ENCODE data around the gene SPRYD3. TPM values are rescaled to one million over a fixed set of nuclear protein-coding genes. Genes with fewer than 3 reads are reported as not detected.

Gene SPRYD3
- total RNA-seq, 1 experiment from 2014 or later, result 18.5 TPM

DNA sequence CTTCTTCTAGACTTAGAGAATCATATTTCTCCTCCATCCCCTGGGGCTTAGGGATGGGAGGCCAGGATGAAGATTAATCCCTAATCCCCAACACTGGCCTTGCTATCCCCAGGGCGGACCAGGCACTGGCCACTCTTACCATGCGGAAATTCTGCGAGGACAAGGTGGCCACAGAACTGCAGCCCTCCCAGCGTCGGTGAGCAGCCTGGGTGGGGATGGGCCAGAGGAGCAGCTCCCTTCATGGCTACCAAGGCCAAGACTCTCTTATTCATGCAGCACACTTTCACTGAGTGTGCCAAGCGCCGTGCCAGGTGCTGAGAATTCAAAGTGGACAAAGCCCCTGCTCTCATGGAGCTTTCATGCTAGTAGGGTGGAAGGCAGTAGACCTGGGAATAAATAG, 22.3 kb downstream of the SPRYD3 start:
- no peak for TF ChIP-seq EZH2phosphoT487 (IDR thresholded peaks at IDR 0.05; ENCODE audit: borderline replicate concordance, low read length)
- Histone ChIP-seq H3K9me3 (ENCODE audit: low read length) (no peaks in the 10 kb centered on the region), H3F3A (ENCODE audit: low read length, unreplicated experiment) (no peaks in the 10 kb centered on the region), H2AFZ (ENCODE audit: low read length) (no peak overlapping the region), H4K20me1 (ENCODE audit: low read length) (no peaks in the 10 kb centered on the region), H3K9ac (ENCODE audit: low read length) (no peak overlapping the region), H3K27ac (ENCODE audit: low read length) (no peak overlapping the region), H3K4me2 (ENCODE audit: low read length) (no peak overlapping the region), H3K9me2 (replicated peaks; ENCODE audit: low read length) (no peaks in the 10 kb centered on the region), H3K36me3 (ENCODE audit: low read depth, low read length) (no peaks in the 10 kb centered on the region), H3K27me3 (ENCODE audit: low read length) (no peaks in the 10 kb centered on the region), H3K4me1 (ENCODE audit: insufficient read depth, low read length) (peaks cover 31% of the 10 kb centered on the region), H3K4me3 (ENCODE audit: low read length) (no peak overlapping the region), H3K79me2 (ENCODE audit: low read length) (peaks cover 13% of the 10 kb centered on the region)
- ATAC-seq (no peak), DNase-seq (no peak)
- POLR2A ChIA-PET (ENCODE audit: unreplicated experiment), result no interaction called here
- no TSS peak for BruUV-seq (replicated peaks)
- CTCF ChIA-PET, result interaction anchor here (1.0 kb wide), 1 partner anchor 21 kb away, joined by 4 read pairs; no protein-coding TSS in a partner anchor
- intact Hi-C loops (cut with micrococcal nuclease), result no loop called here

DNA sequence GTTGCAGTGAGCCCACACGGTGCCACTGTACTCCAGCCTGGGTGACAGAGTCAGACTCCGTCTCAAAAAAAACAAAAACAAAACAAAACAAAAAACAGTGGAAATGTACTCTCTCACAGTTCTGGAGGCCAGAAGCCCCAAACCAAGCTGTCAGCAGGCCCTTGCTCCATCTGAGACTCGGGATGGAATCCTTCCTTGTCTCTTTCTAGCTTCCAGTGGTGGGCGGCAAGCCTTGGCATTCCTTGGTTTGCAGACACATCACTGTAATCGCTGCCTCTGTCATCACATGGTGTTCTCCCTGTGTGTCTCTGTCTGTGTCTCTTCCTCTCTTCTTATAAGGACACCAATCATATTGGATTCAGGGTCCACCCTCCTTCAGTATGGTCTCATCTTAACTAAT, 22.9 kb downstream of the SPRYD3 start:
- Histone ChIP-seq H2AFZ (ENCODE audit: low read length) (no peak overlapping the region), H3K4me3 (ENCODE audit: low read length) (no peak overlapping the region), H3K4me1 (ENCODE audit: insufficient read depth, low read length) (peaks cover 31% of the 10 kb centered on the region), H3F3A (ENCODE audit: low read length, unreplicated experiment) (no peaks in the 10 kb centered on the region), H3K4me2 (ENCODE audit: low read length) (no peak overlapping the region), H3K9me2 (replicated peaks; ENCODE audit: low read length) (no peaks in the 10 kb centered on the region), H3K27ac (ENCODE audit: low read length) (no peak overlapping the region), H3K9ac (ENCODE audit: low read length) (no peak overlapping the region), H3K9me3 (ENCODE audit: low read length) (no peaks in the 10 kb centered on the region), H4K20me1 (ENCODE audit: low read length) (no peaks in the 10 kb centered on the region), H3K27me3 (ENCODE audit: low read length) (no peaks in the 10 kb centered on the region), H3K79me2 (ENCODE audit: low read length) (peaks cover 19% of the 10 kb centered on the region), H3K36me3 (ENCODE audit: low read depth, low read length) (no peaks in the 10 kb centered on the region)
- ChIA-PET CTCF (no interaction called here), POLR2A (ENCODE audit: unreplicated experiment) (no interaction called here)
- intact Hi-C loops (cut with micrococcal nuclease), result no loop called here
- ATAC-seq, result no peak
- BruUV-seq (replicated peaks), result no TSS peak
- no peak for DNase-seq
- TF ChIP-seq EZH2 (IDR thresholded peaks at IDR 0.05; ENCODE audit: low read length, unreplicated experiment) (no peak), EZH2phosphoT487 (IDR thresholded peaks at IDR 0.05; ENCODE audit: borderline replicate concordance, low read length) (no peak)
- TF ChIP-seq, protein P1, sequence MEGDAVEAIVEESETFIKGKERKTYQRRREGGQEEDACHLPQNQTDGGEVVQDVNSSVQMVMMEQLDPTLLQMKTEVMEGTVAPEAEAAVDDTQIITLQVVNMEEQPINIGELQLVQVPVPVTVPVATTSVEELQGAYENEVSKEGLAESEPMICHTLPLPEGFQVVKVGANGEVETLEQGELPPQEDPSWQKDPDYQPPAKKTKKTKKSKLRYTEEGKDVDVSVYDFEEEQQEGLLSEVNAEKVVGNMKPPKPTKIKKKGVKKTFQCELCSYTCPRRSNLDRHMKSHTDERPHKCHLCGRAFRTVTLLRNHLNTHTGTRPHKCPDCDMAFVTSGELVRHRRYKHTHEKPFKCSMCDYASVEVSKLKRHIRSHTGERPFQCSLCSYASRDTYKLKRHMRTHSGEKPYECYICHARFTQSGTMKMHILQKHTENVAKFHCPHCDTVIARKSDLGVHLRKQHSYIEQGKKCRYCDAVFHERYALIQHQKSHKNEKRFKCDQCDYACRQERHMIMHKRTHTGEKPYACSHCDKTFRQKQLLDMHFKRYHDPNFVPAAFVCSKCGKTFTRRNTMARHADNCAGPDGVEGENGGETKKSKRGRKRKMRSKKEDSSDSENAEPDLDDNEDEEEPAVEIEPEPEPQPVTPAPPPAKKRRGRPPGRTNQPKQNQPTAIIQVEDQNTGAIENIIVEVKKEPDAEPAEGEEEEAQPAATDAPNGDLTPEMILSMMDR (conservative IDR thresholded peaks at IDR 0.05; ENCODE audit: low read depth, low read length), result no peak

DNA sequence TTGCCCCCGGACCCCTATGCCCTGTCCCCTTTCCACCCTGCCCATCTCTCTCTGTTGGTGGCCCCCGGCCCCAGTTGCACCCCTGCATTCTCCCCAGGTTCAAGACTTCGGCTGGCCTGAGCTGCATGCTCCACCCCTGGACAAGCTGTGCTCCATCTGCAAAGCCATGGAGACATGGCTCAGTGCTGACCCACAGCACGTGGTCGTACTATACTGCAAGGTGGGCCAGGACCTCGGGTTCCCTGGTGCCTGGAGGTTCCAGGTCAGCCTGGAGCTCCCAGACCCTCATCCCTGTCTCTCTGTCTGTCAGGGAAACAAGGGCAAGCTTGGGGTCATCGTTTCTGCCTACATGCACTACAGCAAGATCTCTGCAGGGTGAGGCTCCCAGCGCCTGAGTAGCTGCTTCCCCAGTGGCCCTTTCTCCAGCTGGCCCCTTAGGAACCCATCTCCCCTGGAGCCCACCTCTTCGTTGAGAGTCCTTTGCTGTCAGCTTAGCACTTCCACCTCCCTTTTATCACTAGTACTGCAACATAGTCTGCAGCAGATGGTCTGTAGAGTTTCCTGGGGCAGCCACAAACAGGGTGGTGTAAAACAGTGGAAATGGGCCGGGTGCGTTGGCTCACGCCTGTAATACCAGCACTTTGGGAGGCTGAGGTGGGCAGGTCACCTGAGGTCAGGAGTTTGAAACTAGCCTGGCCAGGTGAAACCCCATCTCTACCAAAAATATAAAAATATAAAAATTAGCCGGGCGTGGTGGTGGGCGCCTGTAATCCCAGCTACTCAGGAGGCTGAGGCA, 23.5 kb downstream of the SPRYD3 start:
- ATAC-seq, result no peak
- H4K20me1 ChIP-seq (ENCODE audit: low read length), result no peaks in the 10 kb centered on the region
- H3K27me3 ChIP-seq (ENCODE audit: low read length), result no peaks in the 10 kb centered on the region
- POLR2A ChIA-PET (ENCODE audit: unreplicated experiment), result no interaction called here
- BruUV-seq (replicated peaks), result no TSS peak
- no peaks in the 10 kb centered on the region for H3K9me2 ChIP-seq (replicated peaks; ENCODE audit: low read length)
- no peak overlapping the region for H3K4me2 ChIP-seq (ENCODE audit: low read length)
- intact Hi-C loops (cut with micrococcal nuclease), result no loop called here
- no peaks in the 10 kb centered on the region for H3K9me3 ChIP-seq (ENCODE audit: low read length)
- H3F3A ChIP-seq (ENCODE audit: low read length, unreplicated experiment), result no peaks in the 10 kb centered on the region
- peaks cover 31% of the 10 kb centered on the region for H3K4me1 ChIP-seq (ENCODE audit: insufficient read depth, low read length)
- no peak overlapping the region for H2AFZ ChIP-seq (ENCODE audit: low read length)
- no peaks in the 10 kb centered on the region for H3K36me3 ChIP-seq (ENCODE audit: low read depth, low read length)
- CTCF ChIA-PET, result no interaction called here
- H3K27ac ChIP-seq (ENCODE audit: low read length), result no peak overlapping the region
- no peak overlapping the region for H3K9ac ChIP-seq (ENCODE audit: low read length)
- TF ChIP-seq EZH2 (IDR thresholded peaks at IDR 0.05; ENCODE audit: low read length, unreplicated experiment) (no peak), EZH2phosphoT487 (IDR thresholded peaks at IDR 0.05; ENCODE audit: borderline replicate concordance, low read length) (no peak)
- TF ChIP-seq, protein P1 (conservative IDR thresholded peaks at IDR 0.05; ENCODE audit: low read depth, low read length), result no peak
- no peak overlapping the region for H3K4me3 ChIP-seq (ENCODE audit: low read length)
- DNase-seq, result no peak
- H3K79me2 ChIP-seq (ENCODE audit: low read length), result peaks cover 26% of the 10 kb centered on the region

All from PC-3 (cell line).